Kidney (tissue), 14 donors: ENCODE data around the gene NAPG. TPM values are rescaled to one million over a fixed set of nuclear protein-coding genes. Genes with fewer than 3 reads are reported as not detected.
"Not testable (repeated sequence)": the region's sequence is repeated elsewhere in the genome, so short reads cannot be mapped to it uniquely, and the experiment has no call there.

Source experiments
- DNase-seq, 5 donors: peaks; one replicate each; pipeline ENCODE4 v3.0.0-alpha.2; 2013 to 2020
- FAIRE-seq: peaks from 2 replicates; lab custom pipeline; 2012; peaks lifted over from hg19 to GRCh38; lab: Jason Lieb, UNC
- H3K27ac ChIP-seq, 2 donors: one replicate each; pipeline ENCODE4 v1.7.0; 2013; ENCODE audit warnings: low read depth in 2 of 2, low read length in 2 of 2, inconsistent platforms in 1 of 2
- H3K27me3 ChIP-seq: one replicate; pipeline ENCODE4 v1.7.1; 2013; ENCODE audit warnings: low read length, inconsistent platforms; ENCODE audit not compliant: control insufficient read depth, insufficient read depth
- H3K36me3 ChIP-seq, 3 donors: one replicate each; pipeline versions ENCODE4 v1.7.0 to v1.7.1; 2013; ENCODE audit warnings: low read length in 3 of 3, control low read depth in 1 of 3, inconsistent platforms in 1 of 3; ENCODE audit not compliant: insufficient read depth in 3 of 3, control insufficient read depth in 2 of 3
- H3K4me1 ChIP-seq, 3 donors: one replicate each; pipeline versions ENCODE4 v1.7.0 to v1.7.1; 2013; ENCODE audit warnings: low read length in 3 of 3, inconsistent platforms in 1 of 3, low read depth in 1 of 3; ENCODE audit not compliant: control insufficient read depth in 2 of 3, insufficient read depth in 2 of 3
- H3K4me3 ChIP-seq, 3 donors: one replicate each; pipeline versions ENCODE4 v1.7.0 to v1.8.1; 2013; ENCODE audit warnings: low read length in 3 of 3, control low read depth in 1 of 3, inconsistent platforms in 1 of 3
- H3K9ac ChIP-seq, 3 donors: one replicate each; pipeline versions ENCODE4 v1.7.0 to v1.7.1; 2013; ENCODE audit warnings: low read length in 3 of 3, control low read depth in 1 of 3, inconsistent platforms in 1 of 3
- H3K9me3 ChIP-seq, 3 donors: one replicate each; pipeline versions ENCODE4 v1.7.0 to v1.7.1; 2013; ENCODE audit warnings: low read length in 3 of 3, control low read depth in 1 of 3, inconsistent platforms in 1 of 3; ENCODE audit not compliant: control insufficient read depth in 2 of 3, insufficient read depth in 1 of 3
- intact Hi-C: fragments of 100-400 bp; cut with DNase I; formaldehyde crosslinking; loops from one replicate; pipeline ENCODE4 v1.11.1; 2022
- polyA plus RNA-seq: library from polyadenylated mRNA; stranded (reverse); fragments of 350-450 nt; fragmentation: Illumina TruSeq; extraction: RNeasy Lipid Tissue Mini Kit (QIAGEN cat#74804); gene quantifications from one replicate; pipeline ENCODE4 v1.2.3, GENCODE V29; 2014; ENCODE audit warnings: low read depth, low replicate concordance; ENCODE audit not compliant: insufficient read depth
- total RNA-seq: library from RNA; stranded (reverse); fragmentation: NEBNext Ultra II Directional; extraction: Animal tissue kit (Norgen Biotek cat#: 25700); gene quantifications from one replicate; pipeline ENCODE4 v1.2.1, GENCODE V29; 2021
- TF ChIP-seq, protein P1 (sequence below): IDR thresholded peaks from 3 replicates; pipeline ENCODE4 v1.5.1; 2012; ENCODE audit warnings: mild to moderate bottlenecking, moderate library complexity, borderline replicate concordance; ENCODE audit not compliant: insufficient read depth; ENCODE audit errors: extremely low read depth
- donor health status: control.
- donor health status: control.
- donor health status: control.
- donor health status: control.
- donor health status: control.
- donor health status: DM: yes; HTN: yes; CAD: no.
- donor health status: Normal renal cell carcinoma (clear cell type).

NAPG gene
- total and polyA plus RNA-seq, 2 donors from 2014 or later, result 15.0 to 39.4 TPM

- Histone ChIP-seq H3K27me3 (no peaks in the 10 kb centered on the region), H3K4me3 (no peak overlapping the region), H3K9me3 (no peaks in the 10 kb centered on the region), H3K9ac (no peak overlapping the region), H3K4me1 (no peaks in the 10 kb centered on the region), H3K36me3 (no peaks in the 10 kb centered on the region), H3K27ac (no peak overlapping the region)
- DNase-seq (no peak), FAIRE-seq (no peak)
- intact Hi-C loops, result no loop called here
- TF ChIP-seq, protein P1, sequence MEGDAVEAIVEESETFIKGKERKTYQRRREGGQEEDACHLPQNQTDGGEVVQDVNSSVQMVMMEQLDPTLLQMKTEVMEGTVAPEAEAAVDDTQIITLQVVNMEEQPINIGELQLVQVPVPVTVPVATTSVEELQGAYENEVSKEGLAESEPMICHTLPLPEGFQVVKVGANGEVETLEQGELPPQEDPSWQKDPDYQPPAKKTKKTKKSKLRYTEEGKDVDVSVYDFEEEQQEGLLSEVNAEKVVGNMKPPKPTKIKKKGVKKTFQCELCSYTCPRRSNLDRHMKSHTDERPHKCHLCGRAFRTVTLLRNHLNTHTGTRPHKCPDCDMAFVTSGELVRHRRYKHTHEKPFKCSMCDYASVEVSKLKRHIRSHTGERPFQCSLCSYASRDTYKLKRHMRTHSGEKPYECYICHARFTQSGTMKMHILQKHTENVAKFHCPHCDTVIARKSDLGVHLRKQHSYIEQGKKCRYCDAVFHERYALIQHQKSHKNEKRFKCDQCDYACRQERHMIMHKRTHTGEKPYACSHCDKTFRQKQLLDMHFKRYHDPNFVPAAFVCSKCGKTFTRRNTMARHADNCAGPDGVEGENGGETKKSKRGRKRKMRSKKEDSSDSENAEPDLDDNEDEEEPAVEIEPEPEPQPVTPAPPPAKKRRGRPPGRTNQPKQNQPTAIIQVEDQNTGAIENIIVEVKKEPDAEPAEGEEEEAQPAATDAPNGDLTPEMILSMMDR, result no peak
Measured at GRCh38 chr18:10566390-10566789, 40.6 kb downstream of the NAPG start.

GRCh38 chr18:10569941-10570340 lies 44.1 kb downstream of the NAPG start:
- H3K4me3 ChIP-seq, H3K9ac ChIP-seq, H3K4me1 ChIP-seq, FAIRE-seq, H3K36me3 ChIP-seq, DNase-seq, intact Hi-C loops, H3K27me3 ChIP-seq, H3K27ac ChIP-seq, H3K9me3 ChIP-seq: not testable (repeated sequence)

GRCh38 chr18:10570622-10571021 lies 44.8 kb downstream of the NAPG start:
- TF ChIP-seq, protein P1, result no peak
- H3K9me3 ChIP-seq, result no peaks in the 10 kb centered on the region
- no peak overlapping the region for H3K4me3 ChIP-seq
- intact Hi-C loops, result no loop called here
- DNase-seq, result no peak
- H3K4me1 ChIP-seq, result no peaks in the 10 kb centered on the region
- no peaks in the 10 kb centered on the region for H3K36me3 ChIP-seq
- no peak overlapping the region for H3K27ac ChIP-seq
- no peak for FAIRE-seq
- H3K27me3 ChIP-seq, result no peaks in the 10 kb centered on the region
- H3K9ac ChIP-seq, result no peak overlapping the region

DNA sequence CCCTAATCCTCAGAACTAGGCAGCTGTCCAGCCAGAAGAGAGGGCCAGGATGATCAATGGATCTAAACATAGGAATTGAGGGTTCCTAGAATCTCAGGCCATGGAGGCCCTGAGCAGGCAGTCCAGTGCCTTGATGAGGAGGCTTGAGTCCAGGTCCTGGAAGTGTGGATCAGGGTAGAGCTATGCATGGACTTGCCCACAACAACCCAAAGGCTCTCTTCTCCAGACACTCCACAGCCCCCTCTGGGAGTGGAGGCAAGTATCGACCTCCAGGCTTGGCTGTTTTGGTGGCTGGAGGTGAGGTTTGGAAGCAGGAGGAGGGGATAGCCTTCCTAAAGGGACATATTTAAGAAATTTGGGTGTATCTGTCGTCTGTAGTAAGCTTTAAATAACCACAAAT lies 45.7 kb downstream of the NAPG start:
- no peaks in the 10 kb centered on the region for H3K36me3 ChIP-seq
- no peaks in the 10 kb centered on the region for H3K27me3 ChIP-seq
- intact Hi-C loops, result no loop called here
- no peak overlapping the region for H3K27ac ChIP-seq
- H3K4me3 ChIP-seq, result no peak overlapping the region
- TF ChIP-seq, protein P1, result no peak
- no peak overlapping the region for H3K9ac ChIP-seq
- H3K4me1 ChIP-seq, result no peaks in the 10 kb centered on the region
- DNase-seq (no peak), FAIRE-seq (no peak)
- H3K9me3 ChIP-seq, result no peaks in the 10 kb centered on the region

DNA sequence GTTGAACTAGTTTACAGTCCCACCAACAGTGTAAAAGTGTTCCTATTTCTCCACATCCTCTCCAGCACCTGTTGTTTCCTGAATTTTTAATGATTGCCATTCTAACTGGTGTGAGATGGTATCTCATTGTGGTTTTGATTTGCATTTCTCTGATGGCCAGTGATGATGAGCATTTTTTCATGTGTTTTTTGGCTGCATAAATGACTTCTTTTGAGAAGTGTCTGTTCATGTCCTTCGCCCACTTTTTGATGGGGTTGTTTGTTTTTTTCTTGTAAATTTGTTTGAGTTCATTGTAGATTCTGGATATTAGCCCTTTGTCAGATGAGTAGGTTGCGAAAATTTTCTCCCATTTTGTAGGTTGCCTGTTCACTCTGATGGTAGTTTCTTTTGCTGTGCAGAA lies 47.4 kb downstream of the NAPG start:
- H3K4me3 ChIP-seq, H3K36me3 ChIP-seq, H3K27ac ChIP-seq, H3K9me3 ChIP-seq, DNase-seq, FAIRE-seq, H3K27me3 ChIP-seq, H3K9ac ChIP-seq, H3K4me1 ChIP-seq, intact Hi-C loops: not testable (repeated sequence)

DNA sequence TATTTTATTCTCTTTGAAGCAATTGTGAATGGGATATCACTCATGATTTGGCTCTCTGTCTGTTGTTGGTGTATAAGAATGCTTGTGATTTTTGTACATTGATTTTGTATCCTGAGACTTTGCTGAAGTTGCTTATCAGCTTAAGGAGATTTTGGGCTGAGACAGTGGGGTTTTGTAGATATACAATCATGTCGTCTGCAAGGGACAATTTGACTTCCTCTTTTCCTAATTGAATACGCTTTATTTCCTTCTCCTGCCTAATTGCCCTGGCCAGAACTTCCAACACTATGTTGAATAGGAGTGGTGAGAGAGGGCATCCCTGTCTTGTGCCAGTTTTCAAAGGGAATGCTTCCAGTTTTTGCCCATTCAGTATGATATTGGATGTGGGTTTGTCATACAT lies 48.6 kb downstream of the NAPG start:
- H3K27me3 ChIP-seq, H3K9ac ChIP-seq, H3K36me3 ChIP-seq, H3K4me1 ChIP-seq, intact Hi-C loops, H3K4me3 ChIP-seq, H3K9me3 ChIP-seq, FAIRE-seq, DNase-seq, H3K27ac ChIP-seq: not testable (repeated sequence)
